HCT116 (cell line): ENCODE data around the gene TMEM238.

Source experiments
- EZH2 ChIP-seq: fragments of 200-600 bp; sonication (generic); IDR thresholded peaks from 2 replicates; pipeline ENCODE4 v1.6.1; 2017; ENCODE audit warnings: antibody characterized with exemption, mixed run types
- EZH2phosphoT487 ChIP-seq: fragments of 200-600 bp; IDR thresholded peaks from 2 replicates; pipeline ENCODE4 v1.6.1; 2018; ENCODE audit warnings: antibody characterized with exemption, borderline replicate concordance
- JUND ChIP-seq: IDR thresholded peaks from 2 replicates; pipeline ENCODE4 v1.6.1; 2012
- POLR2A ChIP-seq: IDR thresholded peaks from 2 replicates; pipeline ENCODE4 v1.7.0; 2011; ENCODE audit warnings: borderline replicate concordance; ENCODE audit not compliant: insufficient read depth, insufficient read length; ENCODE audit errors: extremely low read depth
- POLR2AphosphoS5 ChIP-seq: IDR thresholded peaks from 2 replicates; pipeline ENCODE4 v1.6.1; 2011; ENCODE audit warnings: mild to moderate bottlenecking, low read depth, low read length, moderate library complexity
- SIN3A ChIP-seq: IDR thresholded peaks from 2 replicates; pipeline ENCODE4 v1.6.1; 2012; ENCODE audit warnings: low read depth
- SP1 ChIP-seq: IDR thresholded peaks from 2 replicates; pipeline ENCODE4 v1.6.1; 2012; ENCODE audit warnings: low read depth
- YY1 ChIP-seq: IDR thresholded peaks from 2 replicates; pipeline ENCODE4 v1.6.1; 2011; ENCODE audit warnings: low read length, low read depth, moderate library complexity, mild to moderate bottlenecking; ENCODE audit not compliant: insufficient replicate concordance; ENCODE audit errors: extremely low read depth
- ZFX ChIP-seq: fragments of 450-650 bp; IDR thresholded peaks from 2 replicates; pipeline ENCODE4 v1.6.1; 2017
- ZNF274 ChIP-seq: fragments of 200-500 bp; sonication (Bioruptor generic); IDR thresholded peaks from 2 replicates; pipeline ENCODE4 v1.6.1; 2014; ENCODE audit warnings: mild to moderate bottlenecking, low read depth, low read length, inconsistent platforms
- TF ChIP-seq, protein P1 (sequence below), 3 experiments: fragments of 200-600 bp in 1 of 3; sonication (generic) in 1 of 3; IDR thresholded peaks in 2 of 3; conservative IDR thresholded peaks in 1 of 3; 2 replicates each; pipeline ENCODE4 v1.5.1; 2012 to 2017; ENCODE audit warnings: low read depth in 2 of 3, low read length in 2 of 3, antibody characterized with exemption in 1 of 3, borderline replicate concordance in 1 of 3, control low read depth in 1 of 3, mild to moderate bottlenecking in 1 of 3, mixed read lengths in 1 of 3, mixed run types in 1 of 3, moderate library complexity in 1 of 3; ENCODE audit not compliant: insufficient read depth in 1 of 3
- TF ChIP-seq, protein P2 (sequence below): IDR thresholded peaks from 2 replicates; pipeline ENCODE4 v1.6.1; 2012; ENCODE audit warnings: low read depth

DNA sequence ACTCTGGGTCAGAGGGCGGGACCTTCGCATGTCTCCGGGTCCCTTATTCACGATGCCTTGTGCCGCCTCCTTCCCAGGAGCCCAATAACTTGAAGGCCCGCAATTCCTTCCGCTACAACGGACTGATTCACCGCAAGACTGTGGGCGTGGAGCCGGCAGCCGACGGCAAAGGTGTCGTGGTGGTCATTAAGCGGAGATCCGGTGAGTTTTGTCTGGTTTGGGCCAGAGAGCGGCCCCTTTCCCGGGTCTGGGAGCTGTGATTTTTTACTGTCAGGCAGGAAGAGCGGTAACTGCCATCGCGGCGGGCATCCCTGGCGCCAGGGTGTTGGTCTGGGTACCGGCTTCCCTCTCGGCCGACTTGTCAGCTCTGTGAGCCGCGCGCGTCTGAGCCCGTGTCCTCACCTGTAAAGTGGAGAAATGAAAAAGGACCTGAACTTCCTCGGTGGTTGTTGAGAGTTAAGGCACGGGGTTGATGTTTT, 2.4 kb upstream of the TMEM238 start:
- no peak for TF ChIP-seq JUND
- TF ChIP-seq, protein P1, sequence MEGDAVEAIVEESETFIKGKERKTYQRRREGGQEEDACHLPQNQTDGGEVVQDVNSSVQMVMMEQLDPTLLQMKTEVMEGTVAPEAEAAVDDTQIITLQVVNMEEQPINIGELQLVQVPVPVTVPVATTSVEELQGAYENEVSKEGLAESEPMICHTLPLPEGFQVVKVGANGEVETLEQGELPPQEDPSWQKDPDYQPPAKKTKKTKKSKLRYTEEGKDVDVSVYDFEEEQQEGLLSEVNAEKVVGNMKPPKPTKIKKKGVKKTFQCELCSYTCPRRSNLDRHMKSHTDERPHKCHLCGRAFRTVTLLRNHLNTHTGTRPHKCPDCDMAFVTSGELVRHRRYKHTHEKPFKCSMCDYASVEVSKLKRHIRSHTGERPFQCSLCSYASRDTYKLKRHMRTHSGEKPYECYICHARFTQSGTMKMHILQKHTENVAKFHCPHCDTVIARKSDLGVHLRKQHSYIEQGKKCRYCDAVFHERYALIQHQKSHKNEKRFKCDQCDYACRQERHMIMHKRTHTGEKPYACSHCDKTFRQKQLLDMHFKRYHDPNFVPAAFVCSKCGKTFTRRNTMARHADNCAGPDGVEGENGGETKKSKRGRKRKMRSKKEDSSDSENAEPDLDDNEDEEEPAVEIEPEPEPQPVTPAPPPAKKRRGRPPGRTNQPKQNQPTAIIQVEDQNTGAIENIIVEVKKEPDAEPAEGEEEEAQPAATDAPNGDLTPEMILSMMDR (IDR thresholded peaks at IDR 0.05 in 2 of 3, conservative IDR thresholded peaks at IDR 0.05 in 1 of 3; ENCODE audit: borderline replicate concordance in 1 of 3, insufficient read depth in 1 of 3, low read depth in 2 of 3, low read length in 2 of 3) = no peak
- no peak for TF ChIP-seq ZNF274
- TF ChIP-seq EZH2 = no peak
- TF ChIP-seq SIN3A = no peak
- no peak for TF ChIP-seq SP1
- no peak for TF ChIP-seq POLR2A
- TF ChIP-seq ZFX = no peak
- TF ChIP-seq YY1 = no peak
- no peak for TF ChIP-seq EZH2phosphoT487
- TF ChIP-seq POLR2AphosphoS5 = no peak
- TF ChIP-seq, protein P2, sequence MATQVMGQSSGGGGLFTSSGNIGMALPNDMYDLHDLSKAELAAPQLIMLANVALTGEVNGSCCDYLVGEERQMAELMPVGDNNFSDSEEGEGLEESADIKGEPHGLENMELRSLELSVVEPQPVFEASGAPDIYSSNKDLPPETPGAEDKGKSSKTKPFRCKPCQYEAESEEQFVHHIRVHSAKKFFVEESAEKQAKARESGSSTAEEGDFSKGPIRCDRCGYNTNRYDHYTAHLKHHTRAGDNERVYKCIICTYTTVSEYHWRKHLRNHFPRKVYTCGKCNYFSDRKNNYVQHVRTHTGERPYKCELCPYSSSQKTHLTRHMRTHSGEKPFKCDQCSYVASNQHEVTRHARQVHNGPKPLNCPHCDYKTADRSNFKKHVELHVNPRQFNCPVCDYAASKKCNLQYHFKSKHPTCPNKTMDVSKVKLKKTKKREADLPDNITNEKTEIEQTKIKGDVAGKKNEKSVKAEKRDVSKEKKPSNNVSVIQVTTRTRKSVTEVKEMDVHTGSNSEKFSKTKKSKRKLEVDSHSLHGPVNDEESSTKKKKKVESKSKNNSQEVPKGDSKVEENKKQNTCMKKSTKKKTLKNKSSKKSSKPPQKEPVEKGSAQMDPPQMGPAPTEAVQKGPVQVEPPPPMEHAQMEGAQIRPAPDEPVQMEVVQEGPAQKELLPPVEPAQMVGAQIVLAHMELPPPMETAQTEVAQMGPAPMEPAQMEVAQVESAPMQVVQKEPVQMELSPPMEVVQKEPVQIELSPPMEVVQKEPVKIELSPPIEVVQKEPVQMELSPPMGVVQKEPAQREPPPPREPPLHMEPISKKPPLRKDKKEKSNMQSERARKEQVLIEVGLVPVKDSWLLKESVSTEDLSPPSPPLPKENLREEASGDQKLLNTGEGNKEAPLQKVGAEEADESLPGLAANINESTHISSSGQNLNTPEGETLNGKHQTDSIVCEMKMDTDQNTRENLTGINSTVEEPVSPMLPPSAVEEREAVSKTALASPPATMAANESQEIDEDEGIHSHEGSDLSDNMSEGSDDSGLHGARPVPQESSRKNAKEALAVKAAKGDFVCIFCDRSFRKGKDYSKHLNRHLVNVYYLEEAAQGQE = no peak
